Activated CD8-positive, alpha-beta memory T cell treated with anti-CD3 and anti-CD28 coated beads for 1 hour (primary cell): ENCODE results near the gene NR3C2.

ENCODE experiments used
- DNase-seq, 2 donors: peaks; one replicate each; pipeline ENCODE4 v3.0.0-alpha.2; 2020; ENCODE audit warnings: low read depth in 1 of 2; ENCODE audit errors: extremely low read depth in 1 of 2

NR3C2 gene

DNA sequence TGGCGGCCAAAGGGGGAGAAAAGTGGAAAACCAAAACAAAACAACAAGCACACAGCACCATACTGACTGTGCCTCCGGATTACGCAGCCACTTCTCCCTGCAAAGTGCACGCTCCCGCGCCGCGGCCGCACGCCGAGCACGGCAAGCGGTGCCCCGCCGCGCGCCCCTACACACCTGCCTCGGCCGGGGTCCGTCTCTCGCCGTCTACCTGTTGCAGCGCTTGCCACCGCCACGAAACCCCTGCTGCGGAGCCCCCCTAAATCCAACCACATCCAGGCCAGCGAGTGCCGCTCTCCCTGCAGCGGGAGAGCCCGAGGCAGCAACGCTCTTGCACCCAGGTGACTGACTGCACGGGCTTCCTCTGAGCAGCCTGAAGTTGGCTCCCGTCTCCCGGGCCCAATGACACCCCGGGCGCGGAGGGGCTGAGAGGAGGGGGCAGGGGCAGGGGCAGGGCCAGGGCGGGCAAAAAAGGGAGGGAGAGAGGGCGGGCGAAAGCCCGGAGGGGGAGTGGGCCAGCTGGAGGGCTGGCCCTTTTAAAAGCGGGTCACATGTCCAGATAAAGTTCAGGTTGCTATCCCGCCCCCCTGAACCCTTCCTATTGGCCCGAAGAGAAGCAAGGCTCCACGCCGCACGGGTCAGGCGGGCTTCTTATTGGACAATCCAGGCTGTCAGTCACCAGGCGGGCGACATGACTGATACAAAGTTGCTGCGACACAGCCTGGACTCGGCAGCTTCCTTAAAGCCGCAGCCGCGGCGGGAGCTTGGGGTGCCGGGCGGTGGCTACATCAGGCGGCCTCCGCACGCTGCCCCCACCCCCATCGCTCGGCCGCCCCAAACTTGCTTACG, at the start of gene NR3C2:
TSS of gene NR3C2 (minus strand) at position 429 of the 846 bp plus-strand sequence.
- peak; percentile 90 to 98 for DNase-seq

GRCh38 chr4:148487181-148487580, 45.0 kb upstream of the NR3C2 start:
- no peak for DNase-seq

DNA sequence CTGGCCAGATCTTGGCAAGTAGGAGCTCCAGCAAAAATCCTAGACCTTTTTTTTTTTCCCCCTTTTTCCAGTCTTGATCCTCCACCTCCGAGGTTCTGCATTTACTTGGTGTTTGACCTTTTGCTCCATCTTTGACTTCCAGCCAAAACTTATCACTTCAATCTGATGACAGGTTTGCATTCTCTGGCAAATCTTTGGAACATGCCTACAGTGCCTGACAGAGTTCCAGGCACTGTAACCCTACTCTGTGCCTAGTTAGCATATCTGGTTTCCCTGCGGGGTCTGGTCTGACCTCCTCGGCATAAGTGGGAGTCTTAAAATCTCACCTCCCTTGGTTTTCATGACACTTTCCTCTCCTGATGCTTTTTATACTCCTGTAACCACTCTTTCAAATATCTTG, 39.4 kb upstream of the NR3C2 start:
- no peak for DNase-seq

- DNase-seq = no peak
Measured at GRCh38 chr4:148477276-148477675, 35.1 kb upstream of the NR3C2 start.

DNA sequence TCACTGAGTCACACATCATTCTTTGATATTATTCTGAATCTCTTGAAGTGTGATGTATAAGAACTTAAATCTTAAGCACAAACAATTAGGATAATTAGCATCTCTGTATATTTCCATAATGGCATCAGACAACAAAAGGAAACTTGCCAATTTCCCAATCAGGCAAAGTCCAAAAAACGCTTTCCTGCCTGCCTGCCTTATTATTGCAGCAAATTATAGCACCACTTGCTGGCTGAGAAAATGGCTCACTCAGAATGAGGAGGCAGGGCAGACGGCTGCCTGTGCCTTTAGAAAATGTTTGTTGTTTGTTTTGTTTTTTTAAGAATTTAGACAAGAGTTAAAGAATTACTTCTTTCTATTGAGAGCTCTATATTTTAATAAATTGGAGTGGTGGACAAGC, 27.7 kb upstream of the NR3C2 start:
- no peak for DNase-seq

- no peak for DNase-seq
Measured at GRCh38 chr4:148454835-148455234, 12.6 kb upstream of the NR3C2 start.

- no peak for DNase-seq
Measured at GRCh38 chr4:148453833-148454232, 11.6 kb upstream of the NR3C2 start.

- DNase-seq = no peak
Measured at GRCh38 chr4:148452970-148453369, 10.8 kb upstream of the NR3C2 start.

DNA sequence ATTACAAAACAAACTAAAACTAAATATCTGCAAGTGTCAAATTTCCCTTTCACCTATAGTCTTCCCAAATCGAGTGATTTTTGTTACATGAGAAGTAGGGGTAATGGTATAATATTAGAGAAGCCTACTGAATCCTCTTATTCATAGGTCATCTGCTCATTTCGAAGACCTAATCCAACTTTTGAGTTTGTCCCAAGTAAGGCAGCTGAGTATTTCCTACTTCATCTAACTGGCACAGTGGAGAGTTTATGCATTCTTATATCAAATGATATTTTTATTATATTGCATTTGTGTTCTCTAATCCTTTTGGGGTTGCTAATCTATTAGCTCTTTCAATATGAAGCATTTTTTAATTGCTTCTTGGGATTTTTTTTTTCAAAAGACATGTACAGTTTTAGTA, 7.7 kb upstream of the NR3C2 start:
- DNase-seq = no peak

DNA sequence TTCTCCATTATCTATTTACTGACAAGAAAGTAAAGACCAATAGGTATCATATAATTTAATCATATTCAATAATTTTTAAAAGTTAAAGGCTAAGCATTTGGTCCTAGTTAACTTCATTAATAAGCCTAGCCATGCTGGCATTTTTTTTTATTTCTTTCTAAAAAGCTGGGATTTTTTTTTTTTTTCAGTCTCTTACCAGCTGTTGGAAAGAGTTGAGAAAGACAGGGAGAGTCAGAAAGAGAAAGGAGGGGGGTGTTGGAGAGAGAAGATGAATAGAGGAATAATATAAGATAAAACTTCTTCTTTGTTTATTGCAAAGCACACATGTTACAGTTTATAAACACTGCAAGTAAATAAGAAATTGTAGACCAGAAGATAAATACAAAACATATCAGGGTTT, 5.9 kb upstream of the NR3C2 start:
- DNase-seq = no peak

GRCh38 chr4:148447681-148448080, 5.5 kb upstream of the NR3C2 start:
- peak in 1 of 2 donors; percentile 4 for DNase-seq

GRCh38 chr4:148445860-148446330, 3.7 kb upstream of the NR3C2 start:
- DNase-seq = no peak

- peak; percentile 24 to 67 for DNase-seq
Measured at GRCh38 chr4:148445071-148445859, 3.1 kb upstream of the NR3C2 start.

GRCh38 chr4:148444296-148445070, 2.3 kb upstream of the NR3C2 start:
- DNase-seq = peak; percentile 12 to 36

DNA sequence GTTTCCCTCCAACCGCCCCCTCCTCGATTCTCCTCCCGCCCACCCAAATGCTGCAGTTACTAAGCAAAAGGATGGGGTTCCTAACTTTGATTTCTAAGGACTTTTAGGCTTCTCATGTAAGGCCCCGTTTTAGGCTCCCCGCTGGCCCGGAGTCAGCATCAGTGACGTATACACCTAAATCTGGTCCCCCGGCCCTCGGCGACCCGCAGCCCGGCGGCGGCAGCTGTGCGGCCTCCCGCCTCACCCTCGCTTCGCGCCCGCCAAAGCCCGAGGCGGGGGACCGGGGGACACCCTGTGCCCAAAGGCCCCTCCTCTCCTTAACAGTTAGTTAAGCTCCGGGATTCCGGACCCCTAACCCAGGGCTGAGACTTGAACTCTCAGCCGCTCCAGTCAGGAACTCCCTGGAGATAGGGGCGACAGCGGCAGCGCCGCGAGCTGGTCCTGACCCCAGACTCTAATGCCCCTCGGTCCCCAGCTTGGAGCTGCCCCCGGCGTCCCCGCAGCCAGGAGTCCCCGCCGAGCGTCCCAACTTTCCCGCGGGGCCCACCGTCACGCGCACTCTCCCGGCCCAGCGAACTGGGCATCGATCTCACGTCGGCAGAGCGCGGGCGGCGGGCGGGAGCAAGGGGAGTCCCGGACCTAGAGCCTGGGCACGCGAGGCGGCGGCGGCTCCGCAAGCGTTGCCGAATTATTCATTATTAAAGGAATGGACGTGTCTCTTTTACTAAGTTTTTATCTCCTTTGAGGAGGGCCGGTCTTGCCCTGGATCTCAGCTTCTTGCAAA, 1.5 kb upstream of the NR3C2 start:
- DNase-seq = peak; percentile 1 to 19

GRCh38 chr4:148442832-148443511, 758 bp upstream of the NR3C2 start:
- DNase-seq = no peak

DNA sequence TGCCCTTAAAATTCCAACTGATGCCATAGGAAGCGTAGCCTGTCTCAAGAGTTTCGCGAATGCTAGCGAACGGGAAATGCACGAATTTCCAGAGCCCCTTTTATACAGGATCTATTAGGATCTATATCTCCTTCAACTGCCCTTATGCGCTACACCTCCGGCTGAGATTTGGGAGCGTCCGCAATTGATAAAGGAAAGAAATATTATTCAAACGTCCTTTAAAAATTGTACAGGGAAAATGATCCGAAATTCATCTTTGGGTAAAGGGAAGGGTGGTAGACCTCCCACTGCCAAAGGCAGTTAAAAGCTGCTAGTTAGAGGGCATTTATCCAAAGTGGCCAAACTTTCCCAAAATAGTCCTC, 609 bp downstream of the NR3C2 start:
- DNase-seq = no peak

DNA sequence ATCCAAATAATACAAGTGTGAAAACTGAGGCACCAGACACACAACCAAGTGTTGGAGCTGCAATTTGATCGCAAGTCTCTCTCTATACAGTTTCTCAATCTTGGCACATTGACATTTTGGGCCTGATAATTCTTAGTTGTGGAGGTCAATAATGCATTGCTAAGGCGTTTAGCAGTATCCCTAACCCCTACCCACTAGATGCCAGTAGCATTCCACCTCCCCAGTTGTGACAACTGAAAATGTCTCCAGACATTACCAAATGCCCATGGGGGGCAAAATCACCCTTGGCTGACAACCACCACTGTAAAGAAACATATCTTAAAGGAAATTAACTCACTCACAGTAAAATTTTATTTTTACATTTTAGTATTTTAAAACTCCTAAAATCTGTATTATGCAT, 4.2 kb downstream of the NR3C2 start:
- DNase-seq = no peak

GRCh38 chr4:148437439-148437838, 4.8 kb downstream of the NR3C2 start:
- no peak for DNase-seq

DNA sequence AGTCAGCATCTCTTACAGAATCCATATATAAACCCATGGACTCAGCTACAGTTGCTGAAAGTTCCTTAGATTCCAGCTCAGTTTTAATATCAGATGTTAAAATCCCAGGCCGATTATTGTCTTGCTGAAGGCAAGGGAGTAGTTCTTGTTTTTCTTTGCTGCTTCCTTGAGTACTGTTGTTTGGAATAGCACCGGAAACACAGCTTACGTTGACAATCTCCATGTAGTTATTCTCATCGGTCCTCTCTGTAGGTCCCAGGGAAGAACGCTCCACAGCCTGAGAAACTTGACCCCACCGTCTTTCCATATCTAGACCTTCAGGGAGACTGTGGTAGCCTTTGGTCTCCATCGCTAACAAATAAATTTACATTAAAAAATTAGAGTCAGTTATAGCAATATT, 5.7 kb downstream of the NR3C2 start:
- DNase-seq = no peak
